DND-41 (cell line): ENCODE measurements around the gene ATP4B.

ENCODE experiments used
- EZH2 ChIP-seq: IDR thresholded peaks from 3 replicates; pipeline ENCODE4 v1.6.1; 2012; ENCODE audit warnings: borderline replicate concordance, low read depth, mild to moderate bottlenecking, moderate library complexity, low read length, inconsistent platforms; ENCODE audit not compliant: severe bottlenecking
- TF ChIP-seq, protein P1 (sequence below): IDR thresholded peaks from 2 replicates; pipeline ENCODE4 v1.5.1; 2012; ENCODE audit warnings: borderline replicate concordance, low read length, moderate library complexity, mild to moderate bottlenecking; ENCODE audit not compliant: poor library complexity, severe bottlenecking; ENCODE audit errors: extremely low read depth

DNA sequence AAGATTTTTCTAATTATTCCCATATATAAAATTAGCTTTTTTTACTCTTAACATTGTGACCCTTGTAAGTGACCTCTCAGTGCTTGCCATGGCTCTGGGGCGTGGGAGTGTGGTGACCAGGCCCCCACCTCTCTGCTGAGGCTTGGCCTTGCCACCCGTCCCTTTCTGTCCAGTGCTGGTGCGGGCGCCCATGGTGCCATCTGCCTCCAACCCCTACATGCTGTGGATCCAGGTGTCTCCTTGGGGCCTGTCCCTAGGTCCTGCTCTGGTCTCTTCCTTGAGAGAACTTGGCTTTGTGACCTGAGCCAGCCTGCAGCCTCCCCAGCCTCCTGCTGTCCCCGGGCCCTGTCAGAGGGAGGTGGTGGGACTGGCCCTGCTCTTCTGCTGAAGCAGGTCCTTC lies 46.0 kb downstream of the ATP4B start:
- TF ChIP-seq, protein P1, sequence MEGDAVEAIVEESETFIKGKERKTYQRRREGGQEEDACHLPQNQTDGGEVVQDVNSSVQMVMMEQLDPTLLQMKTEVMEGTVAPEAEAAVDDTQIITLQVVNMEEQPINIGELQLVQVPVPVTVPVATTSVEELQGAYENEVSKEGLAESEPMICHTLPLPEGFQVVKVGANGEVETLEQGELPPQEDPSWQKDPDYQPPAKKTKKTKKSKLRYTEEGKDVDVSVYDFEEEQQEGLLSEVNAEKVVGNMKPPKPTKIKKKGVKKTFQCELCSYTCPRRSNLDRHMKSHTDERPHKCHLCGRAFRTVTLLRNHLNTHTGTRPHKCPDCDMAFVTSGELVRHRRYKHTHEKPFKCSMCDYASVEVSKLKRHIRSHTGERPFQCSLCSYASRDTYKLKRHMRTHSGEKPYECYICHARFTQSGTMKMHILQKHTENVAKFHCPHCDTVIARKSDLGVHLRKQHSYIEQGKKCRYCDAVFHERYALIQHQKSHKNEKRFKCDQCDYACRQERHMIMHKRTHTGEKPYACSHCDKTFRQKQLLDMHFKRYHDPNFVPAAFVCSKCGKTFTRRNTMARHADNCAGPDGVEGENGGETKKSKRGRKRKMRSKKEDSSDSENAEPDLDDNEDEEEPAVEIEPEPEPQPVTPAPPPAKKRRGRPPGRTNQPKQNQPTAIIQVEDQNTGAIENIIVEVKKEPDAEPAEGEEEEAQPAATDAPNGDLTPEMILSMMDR, result no peak
- TF ChIP-seq EZH2, result no peak
